BE2C (cell line): ENCODE measurements around the gene SHISA8.

ENCODE experiments used
- DNase-seq: peaks from one replicate; pipeline ENCODE4 v3.0.0-alpha.2; 2020
- H3K27me3 ChIP-seq: fragments of 250-450 bp; sonication (Bioruptor Pico); 2 replicates; pipeline ENCODE4 v1.5.1; 2020; ENCODE audit warnings: mild to moderate bottlenecking
- H3K36me3 ChIP-seq: fragments of 250-450 bp; sonication (Bioruptor Pico); 2 replicates; pipeline ENCODE4 v1.5.1; 2020; ENCODE audit warnings: mild to moderate bottlenecking
- H3K4me1 ChIP-seq: fragments of 250-450 bp; sonication (Bioruptor Pico); 2 replicates; pipeline ENCODE4 v1.5.1; 2020
- H3K4me3 ChIP-seq: 2 replicates; pipeline ENCODE4 v1.5.1; 2011; ENCODE audit warnings: low read depth, low read length
- H3K9me3 ChIP-seq: fragments of 250-450 bp; sonication (Bioruptor Pico); 2 replicates; pipeline ENCODE4 v1.5.1; 2020
- TF ChIP-seq, protein P1 (sequence below): IDR thresholded peaks from 2 replicates; pipeline ENCODE4 v1.5.1; 2012; ENCODE audit warnings: mild to moderate bottlenecking, low read depth, low read length

The SHISA8 gene

DNA sequence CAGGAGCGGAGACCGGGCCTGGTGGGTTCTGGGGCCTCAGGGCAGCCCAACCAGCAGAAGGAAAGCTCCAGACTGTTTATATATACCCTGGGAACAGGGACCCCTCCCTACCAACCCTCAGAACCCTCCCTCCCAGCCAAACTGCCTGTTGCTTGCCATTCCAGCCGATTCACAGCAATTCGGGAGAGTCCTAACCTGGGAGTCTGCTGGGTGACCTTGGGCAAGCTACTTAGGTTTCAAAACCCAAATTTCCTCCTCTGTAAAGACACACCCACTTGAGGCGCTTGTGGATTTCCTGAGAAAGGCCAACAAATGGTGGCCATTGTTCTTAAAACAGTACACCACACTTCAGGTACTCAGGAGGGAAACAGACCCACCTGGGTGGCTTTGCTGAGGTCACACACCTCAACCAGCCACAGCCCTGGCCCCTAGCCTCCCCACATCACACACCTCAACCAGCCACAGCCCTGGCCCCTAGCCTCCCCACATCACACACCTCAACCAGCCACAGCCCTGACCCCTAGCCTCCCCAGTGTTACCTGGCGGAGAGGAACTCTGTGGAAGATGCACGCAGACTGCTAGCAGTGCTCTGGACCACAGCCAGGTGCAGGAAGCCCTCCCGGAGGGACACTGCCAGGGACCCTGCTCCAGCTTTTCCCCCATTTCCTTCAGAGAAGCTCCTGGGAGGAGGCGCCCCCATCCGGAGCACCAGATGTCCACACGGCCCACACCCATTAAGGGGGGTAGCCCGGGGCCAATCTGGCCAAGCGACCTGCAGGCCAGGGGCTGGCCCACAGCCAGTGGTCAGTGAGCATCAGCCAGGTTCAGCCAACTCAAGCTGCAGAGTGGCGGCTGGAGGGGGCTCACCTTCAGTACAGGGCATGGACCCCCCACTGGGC, 6.2 kb downstream of the SHISA8 start:
- TF ChIP-seq, protein P1, sequence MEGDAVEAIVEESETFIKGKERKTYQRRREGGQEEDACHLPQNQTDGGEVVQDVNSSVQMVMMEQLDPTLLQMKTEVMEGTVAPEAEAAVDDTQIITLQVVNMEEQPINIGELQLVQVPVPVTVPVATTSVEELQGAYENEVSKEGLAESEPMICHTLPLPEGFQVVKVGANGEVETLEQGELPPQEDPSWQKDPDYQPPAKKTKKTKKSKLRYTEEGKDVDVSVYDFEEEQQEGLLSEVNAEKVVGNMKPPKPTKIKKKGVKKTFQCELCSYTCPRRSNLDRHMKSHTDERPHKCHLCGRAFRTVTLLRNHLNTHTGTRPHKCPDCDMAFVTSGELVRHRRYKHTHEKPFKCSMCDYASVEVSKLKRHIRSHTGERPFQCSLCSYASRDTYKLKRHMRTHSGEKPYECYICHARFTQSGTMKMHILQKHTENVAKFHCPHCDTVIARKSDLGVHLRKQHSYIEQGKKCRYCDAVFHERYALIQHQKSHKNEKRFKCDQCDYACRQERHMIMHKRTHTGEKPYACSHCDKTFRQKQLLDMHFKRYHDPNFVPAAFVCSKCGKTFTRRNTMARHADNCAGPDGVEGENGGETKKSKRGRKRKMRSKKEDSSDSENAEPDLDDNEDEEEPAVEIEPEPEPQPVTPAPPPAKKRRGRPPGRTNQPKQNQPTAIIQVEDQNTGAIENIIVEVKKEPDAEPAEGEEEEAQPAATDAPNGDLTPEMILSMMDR: no peak
- H3K27me3 ChIP-seq: peaks cover 47% of the 10 kb centered on the region
- H3K9me3 ChIP-seq: no peaks in the 10 kb centered on the region
- no peaks in the 10 kb centered on the region for H3K4me1 ChIP-seq
- DNase-seq: no peak
- H3K36me3 ChIP-seq: peaks cover 24% of the 10 kb centered on the region
- H3K4me3 ChIP-seq: no peak overlapping the region

DNA sequence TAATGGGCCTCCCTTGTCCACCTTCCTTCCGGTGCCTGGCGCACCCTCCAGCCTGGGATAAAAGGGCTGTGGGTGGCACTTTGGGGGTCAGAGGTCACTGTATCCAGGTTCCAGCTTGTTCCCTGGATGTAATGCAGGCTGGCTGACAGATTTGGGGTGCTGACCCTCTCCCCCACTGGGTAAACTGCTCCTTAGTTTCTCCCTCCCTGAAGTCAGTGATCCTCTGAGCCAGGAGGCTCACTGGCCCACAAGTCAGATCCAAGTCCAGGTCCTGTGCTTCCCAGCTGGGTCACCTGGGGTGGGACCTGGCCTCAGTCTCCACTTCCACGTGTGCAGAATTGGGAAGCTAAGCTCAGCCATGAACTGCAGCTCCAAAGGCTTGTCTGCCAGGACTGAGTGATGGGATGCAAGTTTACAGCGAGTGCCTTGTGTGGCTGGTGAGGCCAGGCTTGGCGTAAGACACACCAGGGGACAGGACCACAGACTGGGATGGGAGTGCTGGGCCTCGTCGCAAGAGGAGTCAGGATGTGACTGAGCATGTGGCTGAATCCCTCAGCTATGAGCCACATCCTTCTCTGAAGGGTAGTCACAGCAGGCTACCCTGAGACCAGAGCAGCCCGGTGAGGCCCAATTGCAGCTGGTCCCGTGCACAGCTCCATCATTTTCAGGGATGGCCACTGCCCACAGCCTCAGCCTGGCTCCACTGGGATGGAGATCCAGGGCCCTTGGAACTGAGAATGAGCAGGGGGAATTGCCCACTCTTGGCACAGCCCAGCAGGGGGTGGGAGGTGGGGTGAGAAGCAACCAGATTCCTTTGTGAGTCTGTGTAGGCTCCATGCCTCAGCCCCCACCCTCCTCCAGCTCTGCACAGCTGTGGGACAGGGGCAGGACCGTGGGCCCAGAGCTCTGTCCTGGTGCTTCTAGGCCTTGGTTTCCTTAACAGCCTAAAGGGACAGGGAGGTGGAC, 7.2 kb downstream of the SHISA8 start:
- DNase-seq: no peak
- Histone ChIP-seq H3K27me3 (peaks cover 38% of the 10 kb centered on the region), H3K4me3 (no peak overlapping the region), H3K9me3 (no peaks in the 10 kb centered on the region), H3K36me3 (peaks cover 33% of the 10 kb centered on the region), H3K4me1 (no peaks in the 10 kb centered on the region)
- TF ChIP-seq, protein P1: no peak

- Histone ChIP-seq H3K4me3 (no peak overlapping the region), H3K36me3 (peaks cover 40% of the 10 kb centered on the region), H3K9me3 (no peaks in the 10 kb centered on the region), H3K27me3 (peaks cover 29% of the 10 kb centered on the region), H3K4me1 (no peaks in the 10 kb centered on the region)
- TF ChIP-seq, protein P1: no peak
- no peak for DNase-seq
Observed at GRCh38 chr22:41906822-41907221, 8.1 kb downstream of the SHISA8 start.

DNA sequence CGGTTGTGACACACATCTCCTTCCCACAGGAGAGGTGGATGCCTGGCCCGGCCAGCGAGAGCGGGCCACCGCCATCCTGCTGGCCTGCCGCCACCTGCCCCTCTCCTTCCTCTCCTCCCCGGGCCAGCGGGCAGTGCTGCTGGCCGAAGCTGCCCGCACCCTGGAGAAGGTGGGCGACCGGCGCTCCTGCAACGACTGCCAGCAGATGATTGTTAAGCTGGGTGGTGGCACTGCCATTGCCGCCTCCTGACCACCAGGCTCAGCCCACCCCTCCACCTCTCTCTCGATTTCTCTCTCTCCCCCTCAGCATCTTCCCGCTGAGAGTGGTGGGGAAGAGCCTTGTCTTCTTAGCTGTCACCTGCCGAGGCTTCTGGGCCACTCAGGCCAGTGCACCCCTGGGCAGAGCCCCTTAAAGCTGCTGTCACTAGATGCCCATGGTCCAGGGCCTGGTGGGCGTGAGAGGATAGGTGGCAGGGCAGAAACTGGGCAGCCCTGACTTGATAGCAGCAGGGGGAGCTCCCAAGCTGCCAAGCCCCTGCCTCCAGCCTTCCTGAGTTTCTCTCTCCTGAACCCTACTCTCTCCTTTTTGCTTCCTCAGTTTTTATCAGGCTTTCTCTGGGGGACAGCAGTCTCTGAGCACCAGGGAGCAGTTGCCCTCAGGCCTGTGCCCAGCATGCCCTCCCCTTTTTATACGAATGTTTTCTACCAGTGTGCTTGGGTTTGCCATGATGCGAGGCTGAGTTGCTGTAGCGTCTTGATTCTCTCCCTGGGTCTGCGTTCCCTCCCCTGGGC, 9.3 kb downstream of the SHISA8 start:
- no peak for DNase-seq
- Histone ChIP-seq H3K9me3 (no peaks in the 10 kb centered on the region), H3K27me3 (peaks cover 17% of the 10 kb centered on the region), H3K4me1 (no peaks in the 10 kb centered on the region), H3K36me3 (peaks cover 47% of the 10 kb centered on the region), H3K4me3 (no peak overlapping the region)
- TF ChIP-seq, protein P1: no peak

DNA sequence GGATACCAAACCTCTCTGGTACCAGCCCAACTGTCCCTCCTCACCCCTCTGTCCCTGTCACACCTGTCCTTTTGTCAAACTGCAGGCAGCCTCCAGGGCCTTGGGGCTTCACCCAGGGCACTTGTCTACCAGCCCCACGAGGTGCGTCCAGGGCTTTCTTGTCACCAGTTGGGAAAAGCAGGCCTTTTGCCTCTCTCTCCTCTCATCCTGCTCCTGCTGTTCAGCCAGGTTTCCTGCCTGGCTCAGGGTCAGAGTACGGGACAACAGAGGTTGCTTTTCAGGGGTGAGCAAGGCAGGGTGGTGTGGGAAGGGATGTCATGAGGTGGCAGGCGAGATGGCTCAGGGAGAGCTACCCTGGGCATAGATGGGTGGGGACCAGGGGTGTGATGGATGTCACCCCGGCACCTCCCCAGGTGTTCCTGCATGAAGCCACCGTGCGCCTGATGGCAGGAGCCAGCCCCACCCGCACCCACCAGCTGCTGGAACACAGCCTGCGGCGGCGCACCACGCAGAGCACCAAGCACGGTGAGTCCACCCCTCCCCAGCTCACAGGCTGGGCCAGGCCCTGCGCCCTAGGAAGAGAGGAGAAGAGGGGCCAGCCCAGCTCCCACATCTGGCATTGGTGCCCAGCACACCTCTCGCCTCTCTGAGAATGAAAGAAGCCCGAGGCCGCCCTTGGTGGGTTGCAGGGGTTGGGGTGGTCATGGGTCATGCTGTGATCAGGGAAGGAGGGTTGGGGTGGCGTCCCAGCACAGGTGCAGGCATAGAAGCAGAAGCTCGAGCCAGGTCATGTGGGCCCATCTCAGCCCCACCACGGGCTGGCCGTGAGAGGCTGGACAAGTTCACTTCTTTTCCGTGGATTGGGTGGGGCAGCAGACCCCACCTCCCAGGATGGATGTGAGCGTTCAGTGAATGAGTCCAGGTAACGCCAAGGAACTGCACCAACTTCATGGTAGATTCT, 10.1 kb downstream of the SHISA8 start:
- no peak overlapping the region for H3K4me3 ChIP-seq
- no peaks in the 10 kb centered on the region for H3K9me3 ChIP-seq
- no peak for DNase-seq
- peaks cover 8% of the 10 kb centered on the region for H3K27me3 ChIP-seq
- TF ChIP-seq, protein P1: no peak
- no peaks in the 10 kb centered on the region for H3K4me1 ChIP-seq
- peaks cover 56% of the 10 kb centered on the region for H3K36me3 ChIP-seq
